B cell (primary cell): ENCODE data around the gene KRT75.

Experiments
- CTCF ChIP-seq: fragments of 200-600 bp; IDR thresholded peaks from one replicate; pipeline ENCODE4 v1.8.0; 2022; ENCODE audit warnings: antibody characterized with exemption, mild to moderate bottlenecking
- EZH2 ChIP-seq: IDR thresholded peaks from 2 replicates; pipeline ENCODE4 v1.6.1; 2012; ENCODE audit warnings: borderline replicate concordance, low read depth, mild to moderate bottlenecking, moderate library complexity, low read length; ENCODE audit not compliant: insufficient read depth, poor library complexity, severe bottlenecking

GRCh38 chr12:52415870-52416750 is 18.1 kb downstream of the KRT75 start:
- TF ChIP-seq CTCF (no peak), EZH2 (no peak)
